CD8-positive, alpha-beta memory T cell (primary cell): ENCODE measurements around the gene RPN1. TPM values are rescaled to one million over a fixed set of nuclear protein-coding genes. Genes with fewer than 3 reads are reported as not detected.

Source experiments
- CTCF ChIA-PET: fragments of 350-600 bp; sonication (Branson Sonifier 250); formaldehyde crosslinking; loops from one replicate; lab custom pipeline; 2021; ENCODE audit warnings: antibody characterized with exemption; lab: Charles Lee
- POLR2A ChIA-PET: fragments of 350-600 bp; sonication (Branson Sonifier 250); formaldehyde crosslinking; loops from one replicate; lab custom pipeline; 2021; ENCODE audit warnings: antibody characterized with exemption; lab: Charles Lee
- DNase-seq, 5 donors: peaks; one replicate each; pipeline versions ENCODE4 v3.0.0 to v3.0.0-alpha.2; 2020 to 2022; ENCODE audit warnings: mixed read lengths in 1 of 5
- H3K27ac ChIP-seq: one replicate; pipeline ENCODE4 v1.7.0; 2013; ENCODE audit warnings: low read depth, mild to moderate bottlenecking, low read length, moderate library complexity
- H3K27me3 ChIP-seq: 2 replicates; pipeline ENCODE4 v1.7.0; 2013; ENCODE audit warnings: low read length, mild to moderate bottlenecking; ENCODE audit not compliant: insufficient read depth, poor library complexity, severe bottlenecking
- H3K36me3 ChIP-seq: 2 replicates; pipeline ENCODE4 v1.7.0; 2013; ENCODE audit warnings: mild to moderate bottlenecking, low read length, moderate library complexity; ENCODE audit not compliant: insufficient read depth
- H3K4me1 ChIP-seq: 2 replicates; pipeline ENCODE4 v1.7.0; 2013; ENCODE audit warnings: mild to moderate bottlenecking, low read length, moderate library complexity; ENCODE audit not compliant: insufficient read depth
- H3K4me3 ChIP-seq: 2 replicates; pipeline ENCODE4 v1.7.0; 2013; ENCODE audit warnings: mild to moderate bottlenecking, low read length
- H3K9me3 ChIP-seq: 2 replicates; pipeline ENCODE4 v1.7.0; 2013; ENCODE audit warnings: mild to moderate bottlenecking, low read length
- H3K27ac Mint-ChIP-seq, 8 donors: one replicate each; pipeline ENCODE4 v1.8.0; 2020 to 2021; ENCODE audit warnings: mixed read lengths in 8 of 8, mild to moderate bottlenecking in 6 of 8, inconsistent platforms in 3 of 8, moderate library complexity in 3 of 8
- H3K27me3 Mint-ChIP-seq, 2 donors: one replicate each; pipeline ENCODE4 v1.8.0; 2020 to 2021; ENCODE audit warnings: mixed read lengths in 2 of 2, mild to moderate bottlenecking in 1 of 2, moderate library complexity in 1 of 2
- H3K36me3 Mint-ChIP-seq, 3 donors: one replicate each; pipeline ENCODE4 v1.8.0; 2020 to 2021; ENCODE audit warnings: mixed read lengths in 3 of 3, inconsistent platforms in 1 of 3, mild to moderate bottlenecking in 1 of 3
- H3K4me1 Mint-ChIP-seq, 3 donors: one replicate each; pipeline ENCODE4 v1.8.0; 2020 to 2021; ENCODE audit warnings: mixed read lengths in 3 of 3, inconsistent platforms in 1 of 3, mild to moderate bottlenecking in 1 of 3
- H3K4me3 Mint-ChIP-seq, 7 donors: one replicate each; pipeline ENCODE4 v1.8.0; 2020 to 2021; ENCODE audit warnings: mixed read lengths in 7 of 7, mild to moderate bottlenecking in 6 of 7, moderate library complexity in 4 of 7, inconsistent platforms in 2 of 7
- H3K9me3 Mint-ChIP-seq, 5 donors: one replicate each; pipeline ENCODE4 v1.8.0; 2020 to 2022; ENCODE audit warnings: mixed read lengths in 5 of 5, mild to moderate bottlenecking in 3 of 5, moderate library complexity in 2 of 5, inconsistent platforms in 1 of 5
- polyA plus RNA-seq: library from polyadenylated mRNA; unstranded; fragments of 300-500 nt; fragmentation: Illumina TruSeq; gene quantifications from one replicate; pipeline ENCODE4 v1.2.3, GENCODE V29; 2021
- total RNA-seq, 2 experiments: library from RNA; stranded (reverse); gene quantifications; one replicate each; pipeline ENCODE4 v1.2.3, GENCODE V29; 2021

The RPN1 gene
- total and polyA plus RNA-seq, 3 experiments from 2014 or later = 188 to 294 (median 194) TPM

DNA sequence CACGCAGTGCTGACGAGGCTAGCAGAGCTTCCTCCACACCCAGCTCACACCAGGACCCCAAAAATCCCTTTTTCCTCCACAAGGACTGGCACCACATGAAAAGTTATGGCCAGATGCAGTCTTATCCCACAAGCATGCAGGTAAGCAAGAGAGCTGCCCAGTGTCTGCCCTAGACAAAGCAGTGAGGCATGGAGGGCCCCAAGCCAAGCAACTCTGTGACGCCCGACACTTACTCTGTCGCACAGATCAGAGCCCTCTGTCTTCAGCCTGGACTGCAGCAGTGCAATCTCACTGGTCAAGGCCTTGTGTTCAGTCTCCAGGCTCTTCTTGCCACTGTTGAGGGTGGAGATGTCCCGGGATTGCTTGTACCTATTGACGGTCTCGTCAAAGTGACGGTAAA, 28.7 kb downstream of the RPN1 start:
- Histone ChIP-seq H3K9me3 (no peaks in the 10 kb centered on the region), H3K27me3 (no peaks in the 10 kb centered on the region), H3K4me1 (peaks cover 19% of the 10 kb centered on the region), H3K27ac (no peak overlapping the region), H3K4me3 (no peak overlapping the region), H3K36me3 (peaks cover 65% of the 10 kb centered on the region)
- CTCF ChIA-PET = interaction anchor here (0.9 to 1.6 kb wide), 2 partner anchors 10 to 224 kb away, joined by 3 to 4 read pairs; no protein-coding TSS in a partner anchor
- Mint-ChIP-seq H3K4me3 (no peak overlapping the region), H3K9me3 (no peaks in the 10 kb centered on the region), H3K27ac (peak overlapping the region in 1 of 8 donors; percentile 38), H3K36me3 (peaks cover 0 to 91% (median 27%) of the 10 kb centered on the region in 3 donors), H3K4me1 (peaks cover 20 to 37% (median 26%) of the 10 kb centered on the region in 3 donors), H3K27me3 (no peaks in the 10 kb centered on the region)
- DNase-seq = no peak
- POLR2A ChIA-PET = no interaction called here

DNA sequence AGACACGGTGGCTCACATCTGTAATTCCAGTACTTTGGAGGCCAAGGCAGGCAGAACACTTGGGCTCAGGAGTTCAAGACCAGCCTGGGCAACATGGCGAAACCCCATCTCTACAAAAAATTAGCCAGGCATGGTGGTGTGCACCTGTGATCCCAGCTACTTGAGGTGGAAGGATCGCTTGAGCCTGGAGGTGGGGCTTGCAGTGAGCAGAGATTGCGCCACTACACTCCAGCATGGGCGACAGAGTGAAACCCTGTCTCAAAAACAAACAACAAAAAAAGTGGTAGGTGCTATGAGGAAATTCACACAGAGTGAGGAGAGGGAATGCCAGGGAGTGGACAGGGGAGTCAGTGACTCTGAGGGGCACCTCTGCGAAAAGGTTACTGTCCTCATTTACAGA, 29.4 kb downstream of the RPN1 start:
- CTCF ChIA-PET = interaction anchor here (0.9 to 1.6 kb wide), 2 partner anchors 10 to 225 kb away, joined by 3 to 4 read pairs; no protein-coding TSS in a partner anchor
- H3K36me3 Mint-ChIP-seq = peaks cover 0 to 84% (median 23%) of the 10 kb centered on the region in 3 donors

DNA sequence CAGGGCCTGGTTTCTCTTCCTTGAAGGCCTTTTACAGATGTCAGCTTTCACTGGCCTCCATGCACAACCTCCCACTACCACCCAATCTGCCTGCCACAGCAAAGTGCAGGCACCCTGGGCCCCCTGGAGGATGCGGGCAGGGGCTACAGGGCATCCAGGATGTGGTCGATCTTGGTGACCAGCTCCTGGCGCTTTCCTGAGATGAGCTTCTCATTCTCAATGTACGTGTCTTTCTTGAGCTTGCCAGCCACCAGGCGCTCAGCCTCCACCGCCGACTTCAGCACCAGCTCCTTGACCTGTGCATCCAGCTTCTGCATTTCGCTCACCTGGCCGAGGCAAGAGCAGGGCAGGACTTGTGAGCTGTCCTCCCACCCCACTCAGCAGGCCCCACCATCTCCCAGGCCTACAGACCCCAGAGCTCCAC, 30.3 kb downstream of the RPN1 start:
- Histone ChIP-seq H3K9me3 (no peaks in the 10 kb centered on the region), H3K36me3 (peaks cover 48% of the 10 kb centered on the region), H3K27me3 (no peaks in the 10 kb centered on the region), H3K4me3 (no peak overlapping the region), H3K4me1 (peaks cover 21% of the 10 kb centered on the region), H3K27ac (no peak overlapping the region)
- peaks cover 20 to 39% (median 25%) of the 10 kb centered on the region in 3 donors for H3K4me1 Mint-ChIP-seq
- no peak for DNase-seq
- H3K9me3 Mint-ChIP-seq = no peaks in the 10 kb centered on the region
- no peaks in the 10 kb centered on the region for H3K27me3 Mint-ChIP-seq
- H3K4me3 Mint-ChIP-seq = peak overlapping the region in 2 of 7 donors; percentile 24 to 60
- peak overlapping the region in 5 of 8 donors; percentile 30 to 88 (median 74) for H3K27ac Mint-ChIP-seq
- ChIA-PET POLR2A (interaction anchor here (0.7 kb wide), 1 partner anchor 60 kb away, joined by 3 read pairs; no protein-coding TSS in a partner anchor), CTCF (interaction anchor here (0.8 to 1.6 kb wide), 3 partner anchors 12 to 226 kb away, joined by 3 to 4 read pairs (median 4); no protein-coding TSS in a partner anchor)
- H3K36me3 Mint-ChIP-seq = peaks cover 0 to 74% (median 16%) of the 10 kb centered on the region in 3 donors

More for the DNA sequence above, 29.4 kb downstream of the RPN1 start:
- Mint-ChIP-seq H3K27ac (peak overlapping the region in 2 of 8 donors; percentile 60 to 78), H3K27me3 (no peaks in the 10 kb centered on the region), H3K4me1 (peaks cover 20 to 39% (median 26%) of the 10 kb centered on the region in 3 donors), H3K4me3 (no peak overlapping the region), H3K9me3 (no peaks in the 10 kb centered on the region)
- POLR2A ChIA-PET = no interaction called here
- Histone ChIP-seq H3K4me1 (peaks cover 21% of the 10 kb centered on the region), H3K9me3 (no peaks in the 10 kb centered on the region), H3K27me3 (no peaks in the 10 kb centered on the region), H3K4me3 (no peak overlapping the region), H3K36me3 (peaks cover 58% of the 10 kb centered on the region), H3K27ac (no peak overlapping the region)
- no peak for DNase-seq

DNA sequence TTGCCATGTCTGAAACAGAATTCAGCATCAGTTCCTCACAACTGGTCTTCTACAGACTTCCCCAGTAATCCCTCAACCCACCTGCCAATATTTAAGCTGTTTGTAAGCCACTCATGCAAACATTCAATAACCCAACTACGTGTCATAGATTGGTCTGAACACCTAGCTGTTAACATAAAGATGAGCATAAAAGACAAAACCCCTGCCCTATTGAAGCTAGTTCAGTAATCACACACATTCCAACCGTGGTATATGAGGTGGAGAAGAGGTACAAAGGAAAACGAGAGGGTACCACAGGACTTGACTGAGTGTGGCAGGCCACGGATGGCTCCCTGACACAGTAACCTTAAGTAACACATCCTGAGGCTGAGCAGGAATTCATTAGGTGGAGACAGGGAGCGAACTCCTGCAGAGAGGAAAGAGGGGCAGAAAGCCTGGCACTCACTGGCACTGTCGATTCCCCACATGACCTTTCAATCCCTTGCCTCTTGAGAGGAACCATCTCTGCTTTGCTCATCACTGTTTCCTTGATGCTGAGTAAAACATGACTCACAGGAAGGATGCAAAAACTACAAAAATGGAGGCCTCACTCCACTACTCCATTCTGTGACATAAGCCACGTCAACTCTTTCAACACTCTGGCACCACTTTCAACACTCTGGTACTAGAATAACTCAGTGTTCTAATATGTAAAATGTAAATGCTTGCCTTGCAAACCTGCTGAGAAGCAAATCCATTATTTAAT, 31.3 kb downstream of the RPN1 start:
- Mint-ChIP-seq H3K27ac (peak overlapping the region; percentile 79 to 97 (median 97)), H3K4me3 (peak overlapping the region; percentile 87 to 97 (median 96)), H3K27me3 (no peaks in the 10 kb centered on the region), H3K36me3 (peaks cover 0 to 64% (median 12%) of the 10 kb centered on the region in 3 donors), H3K9me3 (no peaks in the 10 kb centered on the region), H3K4me1 (peaks cover 18 to 33% (median 22%) of the 10 kb centered on the region in 3 donors)
- no peaks in the 10 kb centered on the region for H3K9me3 ChIP-seq
- no peak for DNase-seq
- no peak overlapping the region for H3K27ac ChIP-seq
- no peaks in the 10 kb centered on the region for H3K27me3 ChIP-seq
- no peak overlapping the region for H3K4me3 ChIP-seq
- ChIA-PET POLR2A (no interaction called here), CTCF (interaction anchor here (2.0 kb wide), 1 partner anchor 8 kb away, joined by 11 read pairs; no protein-coding TSS in a partner anchor)
- H3K4me1 ChIP-seq = peaks cover 21% of the 10 kb centered on the region
- peaks cover 39% of the 10 kb centered on the region for H3K36me3 ChIP-seq

DNA sequence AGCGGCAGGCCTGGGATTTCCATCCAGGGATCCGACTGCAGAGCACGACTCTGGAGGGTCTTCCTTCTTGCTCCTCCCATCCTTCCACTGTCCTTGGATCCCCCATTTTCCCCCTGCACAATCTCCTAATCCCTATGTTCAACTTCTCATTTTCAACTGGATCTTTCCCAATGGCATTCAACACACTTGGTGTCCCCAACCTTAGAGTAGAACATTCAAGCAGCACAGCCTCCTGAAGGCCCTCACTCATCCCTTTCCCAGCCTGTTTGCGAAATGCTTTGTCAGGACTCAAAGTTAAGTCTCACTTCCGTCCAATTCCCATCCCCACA, 32.3 kb downstream of the RPN1 start:
- Histone ChIP-seq H3K9me3 (no peaks in the 10 kb centered on the region), H3K27ac (peak overlapping the region; percentile 73), H3K36me3 (peaks cover 29% of the 10 kb centered on the region), H3K4me3 (peak overlapping the region; percentile 87), H3K27me3 (no peaks in the 10 kb centered on the region), H3K4me1 (peaks cover 21% of the 10 kb centered on the region)
- ChIA-PET CTCF (interaction anchor here (0.8 to 3.2 kb wide), 36 partner anchors 8 to 631 kb away, joined by 3 to 34 read pairs (median 6); partner anchors contain the start of genes ACAD9, COPG1, RAB7A and RPN1), POLR2A (interaction anchor here (1.1 to 1.4 kb wide), 4 partner anchors 32 to 261 kb away, joined by 3 to 11 read pairs (median 3); partner anchors contain the start of genes ACAD9 and RPN1)
- peak overlapping the region; percentile 87 to 97 (median 96) for H3K4me3 Mint-ChIP-seq
- no peaks in the 10 kb centered on the region for H3K27me3 Mint-ChIP-seq
- peaks cover 0 to 56% (median 9%) of the 10 kb centered on the region in 3 donors for H3K36me3 Mint-ChIP-seq
- DNase-seq = no peak
- H3K4me1 Mint-ChIP-seq = peaks cover 18 to 33% (median 22%) of the 10 kb centered on the region in 3 donors
- H3K9me3 Mint-ChIP-seq = no peaks in the 10 kb centered on the region
- H3K27ac Mint-ChIP-seq = peak overlapping the region; percentile 77 to 97 (median 97)

DNA sequence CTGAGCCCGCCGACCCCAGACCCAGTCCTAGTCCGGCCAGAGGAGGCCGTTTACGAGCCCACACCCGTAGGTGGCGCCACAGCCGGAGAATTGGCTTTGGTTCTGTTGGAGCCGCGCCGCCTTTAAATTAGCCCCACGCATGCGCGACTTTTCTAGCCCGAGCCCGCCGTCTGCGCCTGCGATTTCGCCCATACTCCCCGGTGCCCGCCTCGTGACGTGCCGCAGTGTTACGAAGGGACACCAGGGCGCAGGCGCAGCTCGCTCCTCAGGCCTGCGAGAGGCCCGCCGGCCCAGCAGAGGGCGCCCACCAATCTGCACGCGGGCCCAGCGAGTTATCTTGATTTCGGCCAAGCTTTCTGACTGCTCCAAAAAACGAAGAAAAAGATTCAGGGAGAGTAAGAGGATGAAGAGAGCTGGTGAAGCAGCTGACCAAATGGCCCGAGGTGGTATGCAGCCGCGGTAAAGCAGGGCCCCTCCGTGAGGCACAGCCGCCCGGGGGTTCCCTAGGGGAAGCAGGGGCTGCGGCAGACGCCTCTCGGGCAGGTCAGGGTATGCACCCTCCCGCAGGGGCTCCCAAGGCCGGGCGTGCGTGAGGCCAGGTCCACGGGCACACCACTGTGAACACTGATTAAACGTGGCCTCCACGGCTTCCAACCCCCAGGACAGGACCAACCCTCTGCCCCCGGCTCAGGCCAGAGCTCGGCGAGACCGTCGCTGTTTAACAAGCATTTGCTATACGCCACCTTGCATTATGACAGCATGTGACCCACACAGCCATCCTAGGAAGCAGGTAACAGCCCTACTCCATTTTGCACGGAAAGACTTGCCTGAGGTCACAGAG, 32.8 kb downstream of the RPN1 start:
- H3K9me3 ChIP-seq = no peaks in the 10 kb centered on the region
- peaks cover 24% of the 10 kb centered on the region for H3K36me3 ChIP-seq
- peaks cover 18 to 33% (median 22%) of the 10 kb centered on the region in 3 donors for H3K4me1 Mint-ChIP-seq
- peak; percentile 99 for DNase-seq
- ChIA-PET CTCF (interaction anchor here (0.7 to 3.2 kb wide), 51 partner anchors 8 to 632 kb away, joined by 3 to 34 read pairs (median 4); partner anchors contain the start of genes ACAD9, COPG1, RAB7A and RPN1), POLR2A (interaction anchor here (0.7 to 1.6 kb wide), 6 partner anchors 33 to 261 kb away, joined by 3 to 11 read pairs (median 3); partner anchors contain the start of genes ACAD9 and RPN1)
- peak overlapping the region; percentile 73 for H3K27ac ChIP-seq
- no peaks in the 10 kb centered on the region for H3K27me3 ChIP-seq
- H3K27me3 Mint-ChIP-seq = no peaks in the 10 kb centered on the region
- peaks cover 0 to 50% (median 9%) of the 10 kb centered on the region in 3 donors for H3K36me3 Mint-ChIP-seq
- peak overlapping the region; percentile 87 to 97 (median 96) for H3K4me3 Mint-ChIP-seq
- peak overlapping the region; percentile 87 for H3K4me3 ChIP-seq
- peak overlapping the region; percentile 79 to 97 (median 97) for H3K27ac Mint-ChIP-seq
- peaks cover 21% of the 10 kb centered on the region for H3K4me1 ChIP-seq
- H3K9me3 Mint-ChIP-seq = no peaks in the 10 kb centered on the region

DNA sequence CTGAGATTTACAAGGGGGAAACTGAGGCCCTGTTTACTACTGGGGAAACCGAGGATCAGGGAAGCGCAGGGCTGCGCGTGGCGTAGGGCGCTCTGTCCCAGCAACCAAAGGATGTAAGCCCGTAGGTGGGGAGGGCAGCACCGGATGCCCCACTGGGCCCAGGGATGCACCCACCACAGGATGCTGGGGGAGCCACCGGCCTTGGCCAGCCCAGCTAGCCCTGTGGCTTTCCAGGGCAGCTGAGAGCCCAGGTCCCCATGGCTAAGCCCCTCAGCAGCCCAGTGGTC, 33.4 kb downstream of the RPN1 start:
- peaks cover 18 to 33% (median 22%) of the 10 kb centered on the region in 3 donors for H3K4me1 Mint-ChIP-seq
- H3K27me3 ChIP-seq = no peaks in the 10 kb centered on the region
- no peaks in the 10 kb centered on the region for H3K9me3 Mint-ChIP-seq
- no peak for DNase-seq
- peak overlapping the region; percentile 63 to 97 (median 96) for H3K27ac Mint-ChIP-seq
- H3K9me3 ChIP-seq = no peaks in the 10 kb centered on the region
- POLR2A ChIA-PET = interaction anchor here (0.7 to 1.6 kb wide), 6 partner anchors 33 to 262 kb away, joined by 3 to 11 read pairs (median 3); partner anchors contain the start of genes ACAD9 and RPN1
- peaks cover 21% of the 10 kb centered on the region for H3K4me1 ChIP-seq
- peak overlapping the region; percentile 68 for H3K4me3 ChIP-seq
- peak overlapping the region; percentile 87 to 97 (median 96) for H3K4me3 Mint-ChIP-seq
- H3K27me3 Mint-ChIP-seq = no peaks in the 10 kb centered on the region
- peaks cover 0 to 44% (median 8%) of the 10 kb centered on the region in 3 donors for H3K36me3 Mint-ChIP-seq
- CTCF ChIA-PET = interaction anchor here (0.8 to 3.2 kb wide), 46 partner anchors 9 to 632 kb away, joined by 3 to 34 read pairs (median 5); partner anchors contain the start of genes ACAD9, COPG1, RAB7A and RPN1
- peak overlapping the region; percentile 70 for H3K27ac ChIP-seq
- H3K36me3 ChIP-seq = peaks cover 23% of the 10 kb centered on the region
